Activated CD8-positive, alpha-beta T cell treated with anti-CD3 and anti-CD28 coated beads, Interleukin-2, amount 10 ng/mL, durations not matched to agents 7 days and 5 days (primary cell): ENCODE measurements around the gene BCL2. TPM values are rescaled to one million over a fixed set of nuclear protein-coding genes. Genes with fewer than 3 reads are reported as not detected.
A peak's percentile ranks its signal among the peaks of the same experiment; 100 is the strongest.

Experiments
- ATAC-seq: fragments of 150-1000 bp; cut with Tn5 transposase; one replicate; pipeline ENCODE4 v1.10.0; 2021; ENCODE audit warnings: moderate library complexity
- CTCF ChIA-PET: fragments of 350-600 bp; sonication (Branson Sonifier 250); formaldehyde crosslinking; loops from one replicate; lab custom pipeline; 2021; ENCODE audit warnings: antibody characterized with exemption; lab: Charles Lee
- POLR2A ChIA-PET: fragments of 350-600 bp; sonication (Branson Sonifier 250); formaldehyde crosslinking; loops from one replicate; lab custom pipeline; 2021; ENCODE audit warnings: antibody characterized with exemption; lab: Charles Lee
- DNase-seq: peaks from one replicate; pipeline ENCODE4 v3.0.0-alpha.2; 2020
- H3K27ac Mint-ChIP-seq: one replicate; pipeline ENCODE4 v1.8.0; 2021; ENCODE audit warnings: mild to moderate bottlenecking, mixed read lengths
- H3K27me3 Mint-ChIP-seq: one replicate; pipeline ENCODE4 v1.8.0; 2021; ENCODE audit warnings: low read depth, mixed read lengths
- H3K36me3 Mint-ChIP-seq: one replicate; pipeline ENCODE4 v1.8.0; 2021; ENCODE audit warnings: low read depth, mixed read lengths
- H3K4me1 Mint-ChIP-seq: one replicate; pipeline ENCODE4 v1.8.0; 2021; ENCODE audit warnings: low read depth, mixed read lengths
- H3K4me3 Mint-ChIP-seq: one replicate; pipeline ENCODE4 v1.8.0; 2021; ENCODE audit warnings: mild to moderate bottlenecking, mixed read lengths
- H3K9me3 Mint-ChIP-seq: one replicate; pipeline ENCODE4 v1.8.0; 2022; ENCODE audit warnings: mixed read lengths; ENCODE audit not compliant: insufficient read depth
- total RNA-seq, 2 experiments: library from RNA; stranded (reverse); gene quantifications; one replicate each; pipeline ENCODE4 v1.2.3, GENCODE V29; 2021

BCL2 gene
- total RNA-seq, 2 experiments from 2014 or later: 140 TPM

- Mint-ChIP-seq H3K9me3 (peaks cover 6% of the 10 kb centered on the region), H3K36me3 (peaks cover 3% of the 10 kb centered on the region), H3K27ac (no peak overlapping the region), H3K4me1 (peaks cover 14% of the 10 kb centered on the region), H3K4me3 (peak overlapping the region; percentile 62), H3K27me3 (peaks cover 27% of the 10 kb centered on the region)
- peak; percentile 93 for ATAC-seq
- ChIA-PET CTCF (interaction anchor here (1.0 to 1.5 kb wide), 2 partner anchors 59 to 249 kb away, joined by 4 to 9 read pairs; no protein-coding TSS in a partner anchor), POLR2A (interaction anchor here (0.6 kb wide), 1 partner anchor 204 kb away, joined by 3 read pairs; no protein-coding TSS in a partner anchor)
- peak; percentile 67 for DNase-seq
Measured at GRCh38 chr18:63074981-63075404, 244.6 kb downstream of the BCL2 start.

GRCh38 chr18:63073481-63073880 lies 246.1 kb downstream of the BCL2 start:
- ChIA-PET POLR2A (no interaction called here), CTCF (interaction anchor here (0.7 to 1.4 kb wide), 7 partner anchors 21 to 253 kb away, joined by 3 to 14 read pairs (median 5); partner anchors contain the start of gene BCL2)
- ATAC-seq: no peak
- Mint-ChIP-seq H3K9me3 (no peaks in the 10 kb centered on the region), H3K4me1 (peaks cover 11% of the 10 kb centered on the region), H3K4me3 (no peak overlapping the region), H3K36me3 (no peaks in the 10 kb centered on the region), H3K27me3 (peaks cover 31% of the 10 kb centered on the region), H3K27ac (no peak overlapping the region)
- DNase-seq: peak; percentile 49

Other genes starting within 250 kb of the BCL2 start
- 10 to 100 TPM; 38.2 to 38.4 TPM for gene KDSR, start 47.4 kb upstream of the BCL2 start, total RNA-seq
- gene VPS4B, start 102.7 kb upstream of the BCL2 start, total RNA-seq: 10 to 100 TPM; 62.8 to 67.2 TPM
- gene SERPINB5, start 157.2 kb upstream of the BCL2 start, total RNA-seq: not detected
- gene SERPINB12, start 222.6 kb upstream of the BCL2 start, total RNA-seq: not detected